ENCODE measurements around the gene ARHGEF7.

ARHGEF7 gene

DNA sequence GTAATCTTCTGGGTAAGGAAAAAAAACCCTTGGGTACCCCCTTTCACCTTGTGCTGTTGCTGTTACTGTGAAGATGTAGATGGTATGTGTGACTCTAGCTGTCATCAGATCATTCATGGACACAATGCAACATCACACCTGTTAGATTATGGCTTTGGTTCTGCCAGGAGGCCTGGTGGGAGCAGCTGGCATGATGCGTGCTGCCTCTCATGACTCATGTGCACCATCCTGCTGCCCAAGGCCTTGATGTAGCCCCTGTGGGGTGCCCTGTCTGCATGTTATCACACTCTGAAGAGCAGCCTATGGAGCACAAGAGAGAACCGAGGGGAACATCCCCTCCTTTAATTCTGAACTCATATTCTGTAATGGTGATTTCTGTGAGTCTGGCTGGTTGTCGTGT is 147.6 kb downstream of the ARHGEF7 start:
- no peak overlapping the region for H2AFZ ChIP-seq (ENCODE audit: low read depth, low read length, severe bottlenecking)
- no peaks in the 10 kb centered on the region for H4K20me1 ChIP-seq (ENCODE audit: low read depth, low read length)
- no peaks in the 10 kb centered on the region for H3K9me2 ChIP-seq (replicated peaks; ENCODE audit: insufficient read depth, low read length)
- H3F3A ChIP-seq (ENCODE audit: insufficient read depth) = no peaks in the 10 kb centered on the region
- no peak overlapping the region for H3K4me3 ChIP-seq (ENCODE audit: insufficient read depth, low read length, poor library complexity, severe bottlenecking)
- H3K9ac ChIP-seq (ENCODE audit: low read length) = no peak overlapping the region
- no peaks in the 10 kb centered on the region for H3K27me3 ChIP-seq (ENCODE audit: low read length)
- TF ChIP-seq EZH2phosphoT487 (conservative IDR thresholded peaks at IDR 0.05; ENCODE audit: low read length) = no peak
- TF ChIP-seq CTCF (IDR thresholded peaks at IDR 0.05; ENCODE audit: insufficient read depth, low read length, poor library complexity, severe bottlenecking) = no peak
- H3K27ac ChIP-seq (ENCODE audit: low read depth, low read length) = no peak overlapping the region
- peaks cover 6% of the 10 kb centered on the region for H3K36me3 ChIP-seq (ENCODE audit: low read length)
- no peaks in the 10 kb centered on the region for H3K79me2 ChIP-seq (ENCODE audit: insufficient read depth, low read length)
- no peaks in the 10 kb centered on the region for H3K9me3 ChIP-seq (ENCODE audit: insufficient read depth, low read length)
- H3K4me2 ChIP-seq (ENCODE audit: low read depth, low read length, poor library complexity, severe bottlenecking) = no peak overlapping the region

DNA sequence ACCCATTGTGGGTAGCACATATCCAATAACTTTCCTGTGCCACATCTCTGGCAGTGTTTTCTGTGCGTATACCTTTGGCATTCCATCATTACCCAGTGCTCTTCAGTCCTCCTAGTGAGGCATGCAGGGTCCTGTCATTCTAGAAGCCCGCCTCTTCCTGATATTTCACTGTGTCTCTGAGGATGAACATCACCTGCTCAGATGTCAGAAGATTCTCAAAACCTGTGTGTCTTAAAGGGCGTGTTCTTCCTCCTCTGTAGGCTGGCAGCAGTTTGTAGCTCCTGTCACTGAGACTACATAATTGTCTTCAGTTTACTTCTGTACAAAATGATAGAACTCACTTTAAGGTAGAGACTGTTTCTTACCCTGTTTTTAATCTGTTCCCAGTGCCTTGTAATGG is 148.5 kb downstream of the ARHGEF7 start:
- Histone ChIP-seq H3K4me3 (ENCODE audit: insufficient read depth, low read length, poor library complexity, severe bottlenecking) (no peak overlapping the region), H3K27me3 (ENCODE audit: low read length) (no peaks in the 10 kb centered on the region), H3K9ac (ENCODE audit: low read length) (no peak overlapping the region), H3K9me2 (replicated peaks; ENCODE audit: insufficient read depth, low read length) (no peaks in the 10 kb centered on the region), H3K27ac (ENCODE audit: low read depth, low read length) (no peak overlapping the region), H4K20me1 (ENCODE audit: low read depth, low read length) (no peaks in the 10 kb centered on the region), H3K79me2 (ENCODE audit: insufficient read depth, low read length) (no peaks in the 10 kb centered on the region), H3K36me3 (ENCODE audit: low read length) (0 out of 2 replicates have a peak, but pooled peaks cover 6% of the 10 kb centered on the region), H2AFZ (ENCODE audit: low read depth, low read length, severe bottlenecking) (no peak overlapping the region), H3F3A (ENCODE audit: insufficient read depth) (no peaks in the 10 kb centered on the region), H3K9me3 (ENCODE audit: insufficient read depth, low read length) (no peaks in the 10 kb centered on the region), H3K4me2 (ENCODE audit: low read depth, low read length, poor library complexity, severe bottlenecking) (no peak overlapping the region)
- TF ChIP-seq EZH2phosphoT487 (conservative IDR thresholded peaks at IDR 0.05; ENCODE audit: low read length) (no peak), CTCF (IDR thresholded peaks at IDR 0.05; ENCODE audit: insufficient read depth, low read length, poor library complexity, severe bottlenecking) (no peak)

GRCh38 chr13:111265006-111265700 is 150.0 kb downstream of the ARHGEF7 start:
- TF ChIP-seq CTCF (IDR thresholded peaks at IDR 0.05; ENCODE audit: insufficient read depth, low read length, poor library complexity, severe bottlenecking) (no peak), EZH2phosphoT487 (conservative IDR thresholded peaks at IDR 0.05; ENCODE audit: low read length) (no peak)
- Histone ChIP-seq H3F3A (ENCODE audit: insufficient read depth) (no peaks in the 10 kb centered on the region), H2AFZ (ENCODE audit: low read depth, low read length, severe bottlenecking) (no peak overlapping the region), H3K36me3 (ENCODE audit: low read length) (0 out of 2 replicates have a peak, but pooled peaks cover 6% of the 10 kb centered on the region), H3K27ac (ENCODE audit: low read depth, low read length) (no peak overlapping the region), H4K20me1 (ENCODE audit: low read depth, low read length) (no peaks in the 10 kb centered on the region), H3K9me2 (replicated peaks; ENCODE audit: insufficient read depth, low read length) (no peaks in the 10 kb centered on the region), H3K9me3 (ENCODE audit: insufficient read depth, low read length) (no peaks in the 10 kb centered on the region), H3K9ac (ENCODE audit: low read length) (no peak overlapping the region), H3K79me2 (ENCODE audit: insufficient read depth, low read length) (no peaks in the 10 kb centered on the region), H3K4me3 (ENCODE audit: insufficient read depth, low read length, poor library complexity, severe bottlenecking) (no peak overlapping the region), H3K4me2 (ENCODE audit: low read depth, low read length, poor library complexity, severe bottlenecking) (no peak overlapping the region), H3K27me3 (ENCODE audit: low read length) (no peaks in the 10 kb centered on the region)

Data from SU-DHL-6 (cell line).